Ishikawa (cell line): ENCODE data around the gene GRIP2.

Experiments used
- CEBPB ChIP-seq: IDR thresholded peaks from 2 replicates; pipeline ENCODE4 v1.6.1; 2012
- CREB1 ChIP-seq: IDR thresholded peaks from 2 replicates; pipeline ENCODE4 v1.6.1; 2012; ENCODE audit warnings: low read depth
- EGR1 ChIP-seq: IDR thresholded peaks from 2 replicates; pipeline ENCODE4 v1.6.1; 2012
- EP300 ChIP-seq: IDR thresholded peaks from 2 replicates; pipeline ENCODE4 v1.6.1; 2012; ENCODE audit warnings: borderline replicate concordance
- FOXM1 ChIP-seq: IDR thresholded peaks from 2 replicates; pipeline ENCODE4 v1.6.1; 2012; ENCODE audit warnings: low read depth, borderline replicate concordance
- NFIC ChIP-seq: IDR thresholded peaks from 2 replicates; pipeline ENCODE4 v1.6.1; 2012
- RAD21 ChIP-seq: IDR thresholded peaks from 2 replicates; pipeline ENCODE4 v1.6.1; 2012; ENCODE audit warnings: low read depth
- TAF1 ChIP-seq: IDR thresholded peaks from 2 replicates; pipeline ENCODE4 v1.6.1; 2012; ENCODE audit warnings: low read depth, mild to moderate bottlenecking
- TCF12 ChIP-seq: IDR thresholded peaks from 2 replicates; pipeline ENCODE4 v1.6.1; 2012; ENCODE audit warnings: low read depth
- YY1 ChIP-seq: IDR thresholded peaks from 2 replicates; pipeline ENCODE4 v1.6.1; 2012; ENCODE audit warnings: low read depth
- ZBTB7A ChIP-seq: IDR thresholded peaks from 2 replicates; pipeline ENCODE4 v1.6.1; 2012; ENCODE audit warnings: low read depth
- TF ChIP-seq, protein P1 (sequence below): IDR thresholded peaks from 2 replicates; pipeline ENCODE4 v1.6.1; 2012; ENCODE audit warnings: low read depth, mild to moderate bottlenecking
- TF ChIP-seq, protein P2 (sequence below): IDR thresholded peaks from 2 replicates; pipeline ENCODE4 v1.6.1; 2012
- TF ChIP-seq, protein P3 (sequence below): IDR thresholded peaks from 2 replicates; pipeline ENCODE4 v1.6.1; 2012

DNA sequence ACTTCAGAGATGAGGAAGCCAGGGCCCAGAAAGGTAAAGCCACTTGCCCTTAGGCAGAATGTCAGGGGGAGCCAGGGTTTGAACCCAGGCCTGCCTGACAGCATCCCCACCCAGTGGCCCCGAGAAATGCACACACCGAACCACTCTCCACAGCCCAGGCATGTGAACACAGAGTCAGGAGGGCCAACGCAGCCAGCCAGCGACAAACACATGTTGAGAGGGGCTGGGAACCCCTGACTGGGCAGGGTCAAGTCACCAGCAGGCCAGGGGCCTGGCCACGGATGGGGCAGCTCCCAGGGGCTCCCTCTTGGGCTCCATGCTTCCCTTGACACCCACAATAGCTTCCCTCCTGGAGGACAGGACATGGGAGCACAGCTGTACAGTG lies 5.1 kb upstream of the GRIP2 start:
- TF ChIP-seq FOXM1 (no peak), ZBTB7A (no peak), CEBPB (no peak), TAF1 (no peak), TCF12 (no peak), RAD21 (no peak), EP300 (no peak), NFIC (no peak), EGR1 (no peak), YY1 (no peak), CREB1 (no peak)
- TF ChIP-seq, protein P1, sequence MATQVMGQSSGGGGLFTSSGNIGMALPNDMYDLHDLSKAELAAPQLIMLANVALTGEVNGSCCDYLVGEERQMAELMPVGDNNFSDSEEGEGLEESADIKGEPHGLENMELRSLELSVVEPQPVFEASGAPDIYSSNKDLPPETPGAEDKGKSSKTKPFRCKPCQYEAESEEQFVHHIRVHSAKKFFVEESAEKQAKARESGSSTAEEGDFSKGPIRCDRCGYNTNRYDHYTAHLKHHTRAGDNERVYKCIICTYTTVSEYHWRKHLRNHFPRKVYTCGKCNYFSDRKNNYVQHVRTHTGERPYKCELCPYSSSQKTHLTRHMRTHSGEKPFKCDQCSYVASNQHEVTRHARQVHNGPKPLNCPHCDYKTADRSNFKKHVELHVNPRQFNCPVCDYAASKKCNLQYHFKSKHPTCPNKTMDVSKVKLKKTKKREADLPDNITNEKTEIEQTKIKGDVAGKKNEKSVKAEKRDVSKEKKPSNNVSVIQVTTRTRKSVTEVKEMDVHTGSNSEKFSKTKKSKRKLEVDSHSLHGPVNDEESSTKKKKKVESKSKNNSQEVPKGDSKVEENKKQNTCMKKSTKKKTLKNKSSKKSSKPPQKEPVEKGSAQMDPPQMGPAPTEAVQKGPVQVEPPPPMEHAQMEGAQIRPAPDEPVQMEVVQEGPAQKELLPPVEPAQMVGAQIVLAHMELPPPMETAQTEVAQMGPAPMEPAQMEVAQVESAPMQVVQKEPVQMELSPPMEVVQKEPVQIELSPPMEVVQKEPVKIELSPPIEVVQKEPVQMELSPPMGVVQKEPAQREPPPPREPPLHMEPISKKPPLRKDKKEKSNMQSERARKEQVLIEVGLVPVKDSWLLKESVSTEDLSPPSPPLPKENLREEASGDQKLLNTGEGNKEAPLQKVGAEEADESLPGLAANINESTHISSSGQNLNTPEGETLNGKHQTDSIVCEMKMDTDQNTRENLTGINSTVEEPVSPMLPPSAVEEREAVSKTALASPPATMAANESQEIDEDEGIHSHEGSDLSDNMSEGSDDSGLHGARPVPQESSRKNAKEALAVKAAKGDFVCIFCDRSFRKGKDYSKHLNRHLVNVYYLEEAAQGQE = no peak
- TF ChIP-seq, protein P2, sequence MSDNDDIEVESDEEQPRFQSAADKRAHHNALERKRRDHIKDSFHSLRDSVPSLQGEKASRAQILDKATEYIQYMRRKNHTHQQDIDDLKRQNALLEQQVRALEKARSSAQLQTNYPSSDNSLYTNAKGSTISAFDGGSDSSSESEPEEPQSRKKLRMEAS = no peak
- TF ChIP-seq, protein P3, sequence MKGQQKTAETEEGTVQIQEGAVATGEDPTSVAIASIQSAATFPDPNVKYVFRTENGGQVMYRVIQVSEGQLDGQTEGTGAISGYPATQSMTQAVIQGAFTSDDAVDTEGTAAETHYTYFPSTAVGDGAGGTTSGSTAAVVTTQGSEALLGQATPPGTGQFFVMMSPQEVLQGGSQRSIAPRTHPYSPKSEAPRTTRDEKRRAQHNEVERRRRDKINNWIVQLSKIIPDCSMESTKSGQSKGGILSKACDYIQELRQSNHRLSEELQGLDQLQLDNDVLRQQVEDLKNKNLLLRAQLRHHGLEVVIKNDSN = no peak
